B cell (primary cell): ENCODE data around the gene JMJD1C. TPM values are rescaled to one million over a fixed set of nuclear protein-coding genes. Genes with fewer than 3 reads are reported as not detected.

Experiments used
- ATAC-seq: fragments of 200-7000 bp; cut with Tn5 transposase; one replicate; pipeline ENCODE4 v1.10.0; 2021; ENCODE audit warnings: low read depth, mild to moderate bottlenecking, moderate number of reproducible peaks, moderate library complexity
- CTCF ChIA-PET: fragments of 350-600 bp; sonication (Branson Sonifier 250); formaldehyde crosslinking; loops from one replicate; lab custom pipeline; 2021; ENCODE audit warnings: antibody characterized with exemption, inconsistent platforms; lab: Charles Lee
- POLR2A ChIA-PET: fragments of 350-600 bp; sonication (Branson Sonifier 250); formaldehyde crosslinking; loops from one replicate; lab custom pipeline; 2021; ENCODE audit warnings: antibody characterized with exemption; lab: Charles Lee
- DNase-seq: peaks from one replicate; pipeline ENCODE4 v3.0.0; 2013
- H2AFZ ChIP-seq: 2 replicates; pipeline ENCODE4 v1.6.1; 2012; ENCODE audit warnings: mild to moderate bottlenecking, low read depth, low read length; ENCODE audit not compliant: insufficient read depth, poor library complexity, severe bottlenecking
- H3K27ac ChIP-seq, 2 donors: 1 replicate in 1 of 2; 2 replicates in 1 of 2; pipeline ENCODE4 v1.5.1; 2012 to 2013; ENCODE audit warnings: low read length in 2 of 2, mild to moderate bottlenecking in 2 of 2, moderate library complexity in 1 of 2
- H3K27me3 ChIP-seq, 4 experiments: fragments of 200-600 bp in 1 of 4; sonication (generic) in 1 of 4; replicated peaks in 1 of 4; 1 replicate in 2 of 4; 2 replicates in 2 of 4; pipeline versions ENCODE4 v1.6.1 to v1.7.0; 2013 to 2016; ENCODE audit warnings: low read length in 3 of 4, mild to moderate bottlenecking in 2 of 4, mixed read lengths in 1 of 4, moderate library complexity in 1 of 4; ENCODE audit not compliant: insufficient read depth in 4 of 4, control insufficient read depth in 3 of 4; ENCODE audit errors: control extremely low read depth in 1 of 4
- H3K36me3 ChIP-seq, 2 experiments: replicated peaks in 1 of 2; 1 replicate in 1 of 2; 2 replicates in 1 of 2; pipeline versions ENCODE4 v1.6.1 to v1.7.1; 2013; ENCODE audit warnings: low read length in 1 of 2; ENCODE audit not compliant: insufficient read depth in 2 of 2, control insufficient read depth in 1 of 2; ENCODE audit errors: control extremely low read depth in 1 of 2, extremely low read depth in 1 of 2
- H3K4me1 ChIP-seq, 2 donors: fragments of 200-600 bp in 1 of 2; sonication (generic) in 1 of 2; 1 replicate in 1 of 2; 2 replicates in 1 of 2; pipeline versions ENCODE4 v1.5.1 to v1.6.1; 2013 to 2017; ENCODE audit warnings: low read length in 2 of 2; ENCODE audit not compliant: control insufficient read depth in 2 of 2, insufficient read depth in 2 of 2
- H3K4me2 ChIP-seq: replicated peaks from 2 replicates; pipeline ENCODE3; 2012; ENCODE audit warnings: mild to moderate bottlenecking, low read depth, low read length; ENCODE audit not compliant: poor library complexity, severe bottlenecking
- H3K4me3 ChIP-seq, 5 experiments: fragments of 200-600 bp in 1 of 5; sonication (generic) in 1 of 5; 1 replicate in 3 of 5; 2 replicates in 2 of 5; pipeline versions ENCODE4 v1.5.1 to v1.7.0; 2011 to 2016; ENCODE audit warnings: low read length in 4 of 5, mild to moderate bottlenecking in 4 of 5, low read depth in 2 of 5, control low read depth in 1 of 5, moderate library complexity in 1 of 5; ENCODE audit not compliant: insufficient read depth in 1 of 5; ENCODE audit errors: control extremely low read depth in 1 of 5, extremely low read depth in 1 of 5
- H3K79me2 ChIP-seq: fragments of 200-600 bp; sonication (generic); one replicate; pipeline ENCODE4 v1.6.0; 2016; ENCODE audit warnings: low read length; ENCODE audit not compliant: control insufficient read depth, insufficient read depth
- H3K9ac ChIP-seq: fragments of 200-600 bp; sonication (generic); 2 replicates; pipeline ENCODE4 v1.6.1; 2017; ENCODE audit warnings: mild to moderate bottlenecking, low read length, moderate library complexity
- H3K9me3 ChIP-seq, 3 donors: one replicate each; pipeline versions ENCODE4 v1.6.1 to v1.7.1; 2013; ENCODE audit warnings: low read length in 2 of 3; ENCODE audit not compliant: control insufficient read depth in 2 of 3, insufficient read depth in 1 of 3; ENCODE audit errors: control extremely low read depth in 1 of 3
- H4K20me1 ChIP-seq: 2 replicates; pipeline ENCODE4 v1.6.0; 2012; ENCODE audit warnings: mild to moderate bottlenecking, low read length; ENCODE audit not compliant: insufficient read depth, control insufficient read depth, poor library complexity, severe bottlenecking
- H3K27ac Mint-ChIP-seq: one replicate; pipeline ENCODE4 v1.8.0; 2021; ENCODE audit warnings: mixed read lengths
- H3K27me3 Mint-ChIP-seq: one replicate; pipeline ENCODE4 v1.8.0; 2021; ENCODE audit warnings: mixed read lengths
- H3K4me1 Mint-ChIP-seq: one replicate; pipeline ENCODE4 v1.8.0; 2021; ENCODE audit warnings: mixed read lengths
- H3K4me3 Mint-ChIP-seq: one replicate; pipeline ENCODE4 v1.8.0; 2021; ENCODE audit warnings: mixed read lengths
- H3K9me3 Mint-ChIP-seq: one replicate; pipeline ENCODE4 v1.8.0; 2022; ENCODE audit warnings: mixed read lengths; ENCODE audit not compliant: insufficient read depth
- EZH2 ChIP-seq: IDR thresholded peaks from 2 replicates; pipeline ENCODE4 v1.6.1; 2012; ENCODE audit warnings: borderline replicate concordance, low read depth, mild to moderate bottlenecking, moderate library complexity, low read length; ENCODE audit not compliant: insufficient read depth, poor library complexity, severe bottlenecking
- WGBS: methylation state at CpG from one replicate; pipeline ENCODE4 v1.1.5; 2013; ENCODE audit warnings: missing lambda C conversion rate; ENCODE audit not compliant: insufficient coverage; 5-methylcytosine and 5-hydroxymethylcytosine counted together
- intact Hi-C: fragments of 100-400 bp; cut with micrococcal nuclease; formaldehyde crosslinking; loops from one replicate; pipeline ENCODE4 v1.10.0; 2022
- polyA plus RNA-seq: library from polyadenylated mRNA; depleted of rRNA; stranded (reverse); fragments of >200 nt; gene quantifications from 2 replicates; pipeline ENCODE4 v1.2.3, GENCODE V29; 2012
- total RNA-seq, 2 donors: library from RNA; stranded (reverse); fragments of 120-200 nt in 1 of 2; gene quantifications; 1 replicate in 1 of 2; 2 replicates in 1 of 2; pipeline versions ENCODE4 v1.2.3 to v1.2.4, GENCODE V29; 2013 to 2022
- TF ChIP-seq, protein P1 (sequence below): fragments of 200-600 bp; IDR thresholded peaks from one replicate; pipeline ENCODE4 v1.8.0; 2022; ENCODE audit warnings: antibody characterized with exemption, mild to moderate bottlenecking

The JMJD1C gene
- total and polyA plus RNA-seq, 2 donors (not counting 1 experiment from before 2014, with no cell fraction given): 81.8 to 235 TPM

- Histone ChIP-seq H3K9me3 (no peaks in the 10 kb centered on the region), H3K27ac (peak overlapping the region in 1 of 2 donors; percentile 29), H4K20me1 (peaks cover 11% of the 10 kb centered on the region), H3K27me3 (no peaks in the 10 kb centered on the region), H3K4me1 (peaks cover 2 to 5% of the 10 kb centered on the region in 2 donors), H3K9ac (no peak overlapping the region), H3K4me3 (no peak overlapping the region), H3K36me3 (peaks cover 19 to 76% of the 10 kb centered on the region in 2 experiments), H3K79me2 (peaks cover 36% of the 10 kb centered on the region), H2AFZ (no peak overlapping the region), H3K4me2 (no peak overlapping the region)
- no CpG with 5 or more reads among the region's 2 CpGs for WGBS
- DNase-seq (no peak), ATAC-seq (no peak)
- H3K27me3 Mint-ChIP-seq: no peaks in the 10 kb centered on the region
- TF ChIP-seq, protein P1, sequence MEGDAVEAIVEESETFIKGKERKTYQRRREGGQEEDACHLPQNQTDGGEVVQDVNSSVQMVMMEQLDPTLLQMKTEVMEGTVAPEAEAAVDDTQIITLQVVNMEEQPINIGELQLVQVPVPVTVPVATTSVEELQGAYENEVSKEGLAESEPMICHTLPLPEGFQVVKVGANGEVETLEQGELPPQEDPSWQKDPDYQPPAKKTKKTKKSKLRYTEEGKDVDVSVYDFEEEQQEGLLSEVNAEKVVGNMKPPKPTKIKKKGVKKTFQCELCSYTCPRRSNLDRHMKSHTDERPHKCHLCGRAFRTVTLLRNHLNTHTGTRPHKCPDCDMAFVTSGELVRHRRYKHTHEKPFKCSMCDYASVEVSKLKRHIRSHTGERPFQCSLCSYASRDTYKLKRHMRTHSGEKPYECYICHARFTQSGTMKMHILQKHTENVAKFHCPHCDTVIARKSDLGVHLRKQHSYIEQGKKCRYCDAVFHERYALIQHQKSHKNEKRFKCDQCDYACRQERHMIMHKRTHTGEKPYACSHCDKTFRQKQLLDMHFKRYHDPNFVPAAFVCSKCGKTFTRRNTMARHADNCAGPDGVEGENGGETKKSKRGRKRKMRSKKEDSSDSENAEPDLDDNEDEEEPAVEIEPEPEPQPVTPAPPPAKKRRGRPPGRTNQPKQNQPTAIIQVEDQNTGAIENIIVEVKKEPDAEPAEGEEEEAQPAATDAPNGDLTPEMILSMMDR: no peak
- no peak for TF ChIP-seq EZH2
- intact Hi-C loops: no loop called here
- H3K9me3 Mint-ChIP-seq: no peaks in the 10 kb centered on the region
- POLR2A ChIA-PET: no interaction called here
- CTCF ChIA-PET: interaction anchor here (0.8 to 2.4 kb wide), 6 partner anchors 14 to 520 kb away, joined by 3 to 15 read pairs (median 4); no protein-coding TSS in a partner anchor
- H3K4me3 Mint-ChIP-seq: no peak overlapping the region
- H3K27ac Mint-ChIP-seq: no peak overlapping the region
- peaks cover 15% of the 10 kb centered on the region for H3K4me1 Mint-ChIP-seq
These were observed 266.1 kb downstream of the JMJD1C start for GRCh38 chr10:63199716-63200115.

DNA sequence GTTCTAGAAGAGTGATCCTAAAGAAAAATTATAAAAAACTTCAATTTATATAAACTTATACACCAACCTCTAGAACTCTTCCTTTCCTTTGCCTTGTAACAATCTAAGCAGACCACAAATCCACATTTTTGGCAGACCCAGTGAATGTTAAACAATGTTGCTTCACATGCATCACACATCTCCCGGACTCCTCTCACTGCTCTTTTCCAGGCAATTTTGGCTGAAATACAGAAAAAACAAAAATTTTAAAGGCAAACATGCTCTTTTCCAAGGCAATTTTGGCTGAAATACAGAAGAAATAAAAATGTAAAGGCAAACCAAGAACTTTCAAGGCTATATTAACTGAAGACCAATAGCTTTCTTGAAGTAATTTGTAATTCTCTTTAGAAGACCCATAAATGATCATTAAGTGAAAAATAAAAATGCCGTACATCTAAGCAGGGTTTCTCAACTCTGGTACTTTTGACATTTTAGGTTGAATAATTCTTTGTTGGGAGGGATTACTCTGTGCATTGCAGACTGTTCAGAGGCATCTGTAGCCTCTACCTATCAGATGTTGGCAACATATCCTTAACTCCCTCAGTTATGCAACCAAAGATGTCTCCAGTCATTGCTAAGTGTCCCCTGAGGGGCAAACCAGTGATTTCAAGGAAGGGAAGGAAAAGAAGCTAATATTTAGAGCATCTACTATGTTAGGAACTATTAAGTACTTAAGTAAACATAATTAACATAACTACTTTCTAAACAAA lies 268.3 kb downstream of the JMJD1C start:
- Histone ChIP-seq H3K9me3 (no peaks in the 10 kb centered on the region), H3K36me3 (peaks cover 24 to 81% of the 10 kb centered on the region in 2 experiments), H3K4me1 (peaks cover 0 to 5% of the 10 kb centered on the region in 2 donors), H3K79me2 (peaks cover 19% of the 10 kb centered on the region), H3K27me3 (no peaks in the 10 kb centered on the region), H4K20me1 (peaks cover 8% of the 10 kb centered on the region), H3K27ac (no peak overlapping the region), H3K4me3 (no peak overlapping the region), H2AFZ (no peak overlapping the region), H3K9ac (no peak overlapping the region), H3K4me2 (no peak overlapping the region)
- ChIA-PET POLR2A (no interaction called here), CTCF (interaction anchor here (1.3 kb wide), 1 partner anchor 31 kb away, joined by 6 read pairs; no protein-coding TSS in a partner anchor)
- Mint-ChIP-seq H3K4me1 (peaks cover 8% of the 10 kb centered on the region), H3K27me3 (no peaks in the 10 kb centered on the region), H3K4me3 (no peak overlapping the region), H3K9me3 (no peaks in the 10 kb centered on the region), H3K27ac (peak overlapping the region; percentile 32)
- TF ChIP-seq EZH2: no peak
- TF ChIP-seq, protein P1: no peak
- no CpG with 5 or more reads among the region's 2 CpGs for WGBS
- no peak for ATAC-seq
- intact Hi-C loops: no loop called here
- DNase-seq: no peak
